ENCODE data around the gene AKAP13. TPM values are rescaled to one million over a fixed set of nuclear protein-coding genes. Genes with fewer than 3 reads are reported as not detected.
"Not testable (repeated sequence)": the region's sequence is repeated elsewhere in the genome, so short reads cannot be mapped to it uniquely, and the experiment has no call there.

The AKAP13 gene
- polyA plus RNA-seq, 1 donor from 2014 or later, result 10.0 TPM

DNA sequence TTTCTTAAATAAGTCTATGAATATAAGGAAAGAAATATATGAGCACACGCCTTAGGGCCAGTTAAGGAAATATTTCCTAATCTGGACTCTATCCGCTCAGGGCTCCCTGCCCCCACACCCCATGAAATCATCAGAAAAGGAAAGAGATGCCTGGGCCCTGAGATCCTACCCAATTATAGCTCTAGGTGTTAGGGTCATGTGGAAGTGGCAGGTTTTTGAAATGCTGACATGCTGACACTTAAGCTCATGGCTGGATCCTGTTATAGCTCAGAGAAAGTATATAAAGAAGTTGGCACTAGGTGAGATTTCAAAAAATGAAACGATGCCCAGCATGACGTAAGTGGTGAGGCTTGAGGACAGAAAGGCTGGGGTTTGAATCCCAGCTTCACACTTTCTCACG lies 43.5 kb upstream of the AKAP13 start:
- Histone ChIP-seq H3K36me3 (ENCODE audit: insufficient read depth, low read length) (no peaks in the 10 kb centered on the region), H3K4me3 (ENCODE audit: low read length) (no peak overlapping the region), H3F3A (ENCODE audit: insufficient read depth, low read length, poor library complexity, severe bottlenecking) (no peaks in the 10 kb centered on the region), H3K4me2 (ENCODE audit: low read length) (no peak overlapping the region), H3K9ac (ENCODE audit: low read length) (no peak overlapping the region), H4K20me1 (ENCODE audit: insufficient read depth) (no peaks in the 10 kb centered on the region), H3K79me2 (replicated peaks; ENCODE audit: insufficient read depth, low read length) (no peaks in the 10 kb centered on the region), H3K27me3 (ENCODE audit: insufficient read depth, low read depth, low read length) (no peaks in the 10 kb centered on the region), H3K27ac (ENCODE audit: low read length) (no peak overlapping the region), H3K9me3 (ENCODE audit: low read length) (no peaks in the 10 kb centered on the region), H2AFZ (ENCODE audit: low read depth, low read length) (no peak overlapping the region), H3K9me2 (ENCODE audit: insufficient read depth, low read length) (no peaks in the 10 kb centered on the region)
- no peak for TF ChIP-seq RAD21 (conservative IDR thresholded peaks at IDR 0.05)
- no peak for TF ChIP-seq EP300 (conservative IDR thresholded peaks at IDR 0.05; ENCODE audit: poor library complexity, severe bottlenecking)
- TF ChIP-seq MXI1 (conservative IDR thresholded peaks at IDR 0.05; ENCODE audit: poor library complexity, severe bottlenecking), result no peak
- no peak for TF ChIP-seq EZH2 (IDR thresholded peaks at IDR 0.05; ENCODE audit: borderline replicate concordance, insufficient read depth, low read length, poor library complexity, severe bottlenecking)

DNA sequence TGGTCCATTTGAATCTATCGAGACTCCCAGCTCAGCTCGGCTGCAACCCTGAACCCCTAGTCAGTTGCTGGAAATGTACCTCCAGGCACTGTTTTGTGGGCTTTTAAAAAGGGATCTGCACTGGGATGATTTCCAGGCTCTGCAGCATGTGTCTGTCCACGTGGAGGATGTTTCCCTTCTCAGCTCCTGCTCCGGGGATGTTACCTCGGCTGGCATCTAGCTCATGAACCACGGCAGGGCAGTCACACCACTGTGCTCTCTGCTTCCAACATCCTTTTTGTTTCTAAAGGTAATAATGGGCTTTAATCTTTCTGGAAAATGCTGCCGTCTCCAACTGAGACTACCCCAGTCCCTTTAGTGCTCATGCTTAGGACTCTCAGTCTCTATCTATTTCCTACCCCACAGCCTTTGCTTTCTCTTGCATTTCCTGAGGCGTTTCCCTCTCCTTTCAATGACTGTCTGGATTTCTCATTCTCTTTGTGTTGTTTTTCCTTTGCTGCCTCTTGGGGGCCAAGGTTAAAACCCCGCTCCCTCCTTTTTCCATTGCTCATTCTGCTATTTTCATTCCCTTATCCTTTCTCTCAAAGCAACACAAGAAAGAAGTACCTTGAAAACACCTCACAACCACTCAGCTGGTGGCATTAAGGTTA lies 42.9 kb upstream of the AKAP13 start:
- H3K27ac ChIP-seq (ENCODE audit: low read length), result no peak overlapping the region
- no peaks in the 10 kb centered on the region for H3K9me2 ChIP-seq (ENCODE audit: insufficient read depth, low read length)
- no peaks in the 10 kb centered on the region for H4K20me1 ChIP-seq (ENCODE audit: insufficient read depth)
- no peaks in the 10 kb centered on the region for H3K36me3 ChIP-seq (ENCODE audit: insufficient read depth, low read length)
- H3K9ac ChIP-seq (ENCODE audit: low read length), result no peak overlapping the region
- H3K79me2 ChIP-seq (replicated peaks; ENCODE audit: insufficient read depth, low read length), result no peaks in the 10 kb centered on the region
- H3K9me3 ChIP-seq (ENCODE audit: low read length), result no peaks in the 10 kb centered on the region
- no peak overlapping the region for H3K4me3 ChIP-seq (ENCODE audit: low read length)
- H3K4me2 ChIP-seq (ENCODE audit: low read length), result no peak overlapping the region
- TF ChIP-seq MXI1 (conservative IDR thresholded peaks at IDR 0.05; ENCODE audit: poor library complexity, severe bottlenecking), result no peak
- no peaks in the 10 kb centered on the region for H3K27me3 ChIP-seq (ENCODE audit: insufficient read depth, low read depth, low read length)
- H2AFZ ChIP-seq (ENCODE audit: low read depth, low read length), result no peak overlapping the region
- H3F3A ChIP-seq (ENCODE audit: insufficient read depth, low read length, poor library complexity, severe bottlenecking), result no peaks in the 10 kb centered on the region

DNA sequence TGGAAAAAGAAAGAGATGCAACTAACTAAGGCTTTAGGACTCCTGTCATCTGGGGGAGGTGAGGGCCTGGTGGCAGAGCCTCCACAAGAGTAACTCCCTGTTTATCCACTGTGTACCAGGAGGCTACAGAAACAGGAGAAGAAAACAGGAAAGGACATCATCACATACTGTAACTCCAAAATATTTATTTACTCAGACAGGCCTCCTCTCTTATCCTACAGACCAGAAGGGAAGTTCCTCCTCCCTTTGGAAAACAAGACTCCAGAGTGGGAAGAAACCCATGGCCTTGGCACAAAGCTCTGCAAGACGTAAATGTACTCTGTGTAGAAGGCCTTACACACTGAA lies 40.1 kb upstream of the AKAP13 start:
- Histone ChIP-seq H4K20me1 (ENCODE audit: insufficient read depth) (no peaks in the 10 kb centered on the region), H3K79me2 (replicated peaks; ENCODE audit: insufficient read depth, low read length) (no peaks in the 10 kb centered on the region), H2AFZ (ENCODE audit: low read depth, low read length) (no peak overlapping the region), H3K27ac (ENCODE audit: low read length) (no peak overlapping the region), H3K4me3 (ENCODE audit: low read length) (no peak overlapping the region), H3K36me3 (ENCODE audit: insufficient read depth, low read length) (no peaks in the 10 kb centered on the region), H3K4me2 (ENCODE audit: low read length) (no peak overlapping the region), H3K9ac (ENCODE audit: low read length) (no peak overlapping the region), H3K9me3 (ENCODE audit: low read length) (no peaks in the 10 kb centered on the region), H3K27me3 (ENCODE audit: insufficient read depth, low read depth, low read length) (no peaks in the 10 kb centered on the region), H3K9me2 (ENCODE audit: insufficient read depth, low read length) (no peaks in the 10 kb centered on the region), H3F3A (ENCODE audit: insufficient read depth, low read length, poor library complexity, severe bottlenecking) (no peaks in the 10 kb centered on the region)
- TF ChIP-seq SMC3 (conservative IDR thresholded peaks at IDR 0.05; ENCODE audit: poor library complexity), result no peak
- TF ChIP-seq, protein P1, sequence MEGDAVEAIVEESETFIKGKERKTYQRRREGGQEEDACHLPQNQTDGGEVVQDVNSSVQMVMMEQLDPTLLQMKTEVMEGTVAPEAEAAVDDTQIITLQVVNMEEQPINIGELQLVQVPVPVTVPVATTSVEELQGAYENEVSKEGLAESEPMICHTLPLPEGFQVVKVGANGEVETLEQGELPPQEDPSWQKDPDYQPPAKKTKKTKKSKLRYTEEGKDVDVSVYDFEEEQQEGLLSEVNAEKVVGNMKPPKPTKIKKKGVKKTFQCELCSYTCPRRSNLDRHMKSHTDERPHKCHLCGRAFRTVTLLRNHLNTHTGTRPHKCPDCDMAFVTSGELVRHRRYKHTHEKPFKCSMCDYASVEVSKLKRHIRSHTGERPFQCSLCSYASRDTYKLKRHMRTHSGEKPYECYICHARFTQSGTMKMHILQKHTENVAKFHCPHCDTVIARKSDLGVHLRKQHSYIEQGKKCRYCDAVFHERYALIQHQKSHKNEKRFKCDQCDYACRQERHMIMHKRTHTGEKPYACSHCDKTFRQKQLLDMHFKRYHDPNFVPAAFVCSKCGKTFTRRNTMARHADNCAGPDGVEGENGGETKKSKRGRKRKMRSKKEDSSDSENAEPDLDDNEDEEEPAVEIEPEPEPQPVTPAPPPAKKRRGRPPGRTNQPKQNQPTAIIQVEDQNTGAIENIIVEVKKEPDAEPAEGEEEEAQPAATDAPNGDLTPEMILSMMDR (IDR thresholded peaks at IDR 0.05; ENCODE audit: poor library complexity, severe bottlenecking), result no peak

GRCh38 chr15:85340852-85341251 lies 39.6 kb upstream of the AKAP13 start:
- Histone ChIP-seq H3K36me3 (ENCODE audit: insufficient read depth, low read length) (no peaks in the 10 kb centered on the region), H3K4me3 (ENCODE audit: low read length) (no peak overlapping the region), H3F3A (ENCODE audit: insufficient read depth, low read length, poor library complexity, severe bottlenecking) (no peaks in the 10 kb centered on the region), H3K9ac (ENCODE audit: low read length) (no peak overlapping the region), H3K79me2 (replicated peaks; ENCODE audit: insufficient read depth, low read length) (no peaks in the 10 kb centered on the region), H3K27me3 (ENCODE audit: insufficient read depth, low read depth, low read length) (no peaks in the 10 kb centered on the region), H3K9me2 (ENCODE audit: insufficient read depth, low read length) (no peaks in the 10 kb centered on the region), H3K4me2 (ENCODE audit: low read length) (no peak overlapping the region), H4K20me1 (ENCODE audit: insufficient read depth) (no peaks in the 10 kb centered on the region), H3K9me3 (ENCODE audit: low read length) (no peaks in the 10 kb centered on the region), H2AFZ (ENCODE audit: low read depth, low read length) (no peak overlapping the region), H3K27ac (ENCODE audit: low read length) (no peak overlapping the region)
- TF ChIP-seq EZH2 (IDR thresholded peaks at IDR 0.05; ENCODE audit: borderline replicate concordance, insufficient read depth, low read length, poor library complexity, severe bottlenecking) (no peak), SMC3 (conservative IDR thresholded peaks at IDR 0.05; ENCODE audit: poor library complexity) (no peak), MXI1 (conservative IDR thresholded peaks at IDR 0.05; ENCODE audit: poor library complexity, severe bottlenecking) (no peak), RAD21 (conservative IDR thresholded peaks at IDR 0.05) (no peak), POLR2AphosphoS5 (IDR thresholded peaks at IDR 0.05) (no peak), EP300 (conservative IDR thresholded peaks at IDR 0.05; ENCODE audit: poor library complexity, severe bottlenecking) (no peak)

- H3K4me2 ChIP-seq (ENCODE audit: low read length); H3K4me3 ChIP-seq (ENCODE audit: low read length); H3K9me3 ChIP-seq (ENCODE audit: low read length); H3K79me2 ChIP-seq (replicated peaks; ENCODE audit: insufficient read depth, low read length); H3K27me3 ChIP-seq (ENCODE audit: insufficient read depth, low read depth, low read length); H4K20me1 ChIP-seq (ENCODE audit: insufficient read depth); H3K27ac ChIP-seq (ENCODE audit: low read length); H2AFZ ChIP-seq (ENCODE audit: low read depth, low read length); H3K9me2 ChIP-seq (ENCODE audit: insufficient read depth, low read length); H3K36me3 ChIP-seq (ENCODE audit: insufficient read depth, low read length); H3F3A ChIP-seq (ENCODE audit: insufficient read depth, low read length, poor library complexity, severe bottlenecking); H3K9ac ChIP-seq (ENCODE audit: low read length): not testable (repeated sequence)
These were observed 38.2 kb upstream of the AKAP13 start for GRCh38 chr15:85342163-85342562.

GRCh38 chr15:85343443-85343842 lies 37.0 kb upstream of the AKAP13 start:
- not testable (repeated sequence) for H3K9me3 ChIP-seq (ENCODE audit: low read length); H3K27ac ChIP-seq (ENCODE audit: low read length); H2AFZ ChIP-seq (ENCODE audit: low read depth, low read length); H3K4me2 ChIP-seq (ENCODE audit: low read length); H3K9ac ChIP-seq (ENCODE audit: low read length); H3K27me3 ChIP-seq (ENCODE audit: insufficient read depth, low read depth, low read length); H3K36me3 ChIP-seq (ENCODE audit: insufficient read depth, low read length); H4K20me1 ChIP-seq (ENCODE audit: insufficient read depth); H3F3A ChIP-seq (ENCODE audit: insufficient read depth, low read length, poor library complexity, severe bottlenecking); H3K4me3 ChIP-seq (ENCODE audit: low read length); H3K9me2 ChIP-seq (ENCODE audit: insufficient read depth, low read length); H3K79me2 ChIP-seq (replicated peaks; ENCODE audit: insufficient read depth, low read length)

Data from neural cell (in vitro differentiated cells).